Kidney (tissue), 14 donors: Measurements from ENCODE around the gene ZNF33B. TPM values are rescaled to one million over a fixed set of nuclear protein-coding genes. Genes with fewer than 3 reads are reported as not detected.

ENCODE experiments used
- DNase-seq, 5 donors: peaks; one replicate each; pipeline ENCODE4 v3.0.0-alpha.2; 2013 to 2020
- FAIRE-seq: peaks from 2 replicates; lab custom pipeline; 2012; peaks lifted over from hg19 to GRCh38; lab: Jason Lieb, UNC
- H3K27ac ChIP-seq, 2 donors: one replicate each; pipeline ENCODE4 v1.7.0; 2013; ENCODE audit warnings: low read depth in 2 of 2, low read length in 2 of 2, inconsistent platforms in 1 of 2
- H3K27me3 ChIP-seq: one replicate; pipeline ENCODE4 v1.7.1; 2013; ENCODE audit warnings: low read length, inconsistent platforms; ENCODE audit not compliant: control insufficient read depth, insufficient read depth
- H3K36me3 ChIP-seq, 3 donors: one replicate each; pipeline versions ENCODE4 v1.7.0 to v1.7.1; 2013; ENCODE audit warnings: low read length in 3 of 3, control low read depth in 1 of 3, inconsistent platforms in 1 of 3; ENCODE audit not compliant: insufficient read depth in 3 of 3, control insufficient read depth in 2 of 3
- H3K4me1 ChIP-seq, 3 donors: one replicate each; pipeline versions ENCODE4 v1.7.0 to v1.7.1; 2013; ENCODE audit warnings: low read length in 3 of 3, inconsistent platforms in 1 of 3, low read depth in 1 of 3; ENCODE audit not compliant: control insufficient read depth in 2 of 3, insufficient read depth in 2 of 3
- H3K4me3 ChIP-seq, 3 donors: one replicate each; pipeline versions ENCODE4 v1.7.0 to v1.8.1; 2013; ENCODE audit warnings: low read length in 3 of 3, control low read depth in 1 of 3, inconsistent platforms in 1 of 3
- H3K9ac ChIP-seq, 3 donors: one replicate each; pipeline versions ENCODE4 v1.7.0 to v1.7.1; 2013; ENCODE audit warnings: low read length in 3 of 3, control low read depth in 1 of 3, inconsistent platforms in 1 of 3
- H3K9me3 ChIP-seq, 3 donors: one replicate each; pipeline versions ENCODE4 v1.7.0 to v1.7.1; 2013; ENCODE audit warnings: low read length in 3 of 3, control low read depth in 1 of 3, inconsistent platforms in 1 of 3; ENCODE audit not compliant: control insufficient read depth in 2 of 3, insufficient read depth in 1 of 3
- CTCF ChIP-seq: IDR thresholded peaks from 3 replicates; pipeline ENCODE4 v1.5.1; 2012; ENCODE audit warnings: mild to moderate bottlenecking, moderate library complexity, borderline replicate concordance; ENCODE audit not compliant: insufficient read depth; ENCODE audit errors: extremely low read depth
- intact Hi-C: fragments of 100-400 bp; cut with DNase I; formaldehyde crosslinking; loops from one replicate; pipeline ENCODE4 v1.11.1; 2022
- polyA plus RNA-seq: library from polyadenylated mRNA; stranded (reverse); fragments of 350-450 nt; fragmentation: Illumina TruSeq; extraction: RNeasy Lipid Tissue Mini Kit (QIAGEN cat#74804); gene quantifications from one replicate; pipeline ENCODE4 v1.2.3, GENCODE V29; 2014; ENCODE audit warnings: low read depth, low replicate concordance; ENCODE audit not compliant: insufficient read depth
- total RNA-seq: library from RNA; stranded (reverse); fragmentation: NEBNext Ultra II Directional; extraction: Animal tissue kit (Norgen Biotek cat#: 25700); gene quantifications from one replicate; pipeline ENCODE4 v1.2.1, GENCODE V29; 2021
- donor health status: control.
- donor health status: control.
- donor health status: control.
- donor health status: control.
- donor health status: control.
- donor health status: DM: yes; HTN: yes; CAD: no.
- donor health status: Normal renal cell carcinoma (clear cell type).

Gene ZNF33B
- total and polyA plus RNA-seq, 2 donors from 2014 or later, result 15.5 to 47.0 TPM

GRCh38 chr10:42596196-42596595 is 42.2 kb downstream of the ZNF33B start:
- peaks cover 21 to 41% (median 40%) of the 10 kb centered on the region in 3 donors for H3K36me3 ChIP-seq
- FAIRE-seq, result no peak
- no peak overlapping the region for H3K27ac ChIP-seq
- no peaks in the 10 kb centered on the region for H3K27me3 ChIP-seq
- H3K4me1 ChIP-seq, result no peaks in the 10 kb centered on the region
- intact Hi-C loops, result no loop called here
- TF ChIP-seq CTCF, result no peak
- H3K4me3 ChIP-seq, result no peak overlapping the region
- H3K9me3 ChIP-seq, result peaks cover 3 to 48% (median 14%) of the 10 kb centered on the region in 3 donors
- DNase-seq, result no peak
- H3K9ac ChIP-seq, result no peak overlapping the region

- intact Hi-C loops, result no loop called here
- H3K36me3 ChIP-seq, result peaks cover 21 to 49% (median 42%) of the 10 kb centered on the region in 3 donors
- no peak overlapping the region for H3K27ac ChIP-seq
- FAIRE-seq, result no peak
- no peak overlapping the region for H3K4me3 ChIP-seq
- H3K27me3 ChIP-seq, result no peaks in the 10 kb centered on the region
- H3K4me1 ChIP-seq, result no peaks in the 10 kb centered on the region
- no peak for TF ChIP-seq CTCF
- DNase-seq, result no peak
- no peak overlapping the region for H3K9ac ChIP-seq
- H3K9me3 ChIP-seq, result peaks cover 3 to 55% (median 14%) of the 10 kb centered on the region in 3 donors
Observed at GRCh38 chr10:42594246-42594650, 44.1 kb downstream of the ZNF33B start.

- no peaks in the 10 kb centered on the region for H3K27me3 ChIP-seq
- FAIRE-seq (no peak), DNase-seq (no peak)
- no peak for TF ChIP-seq CTCF
- no peak overlapping the region for H3K27ac ChIP-seq
- H3K4me3 ChIP-seq, result no peak overlapping the region
- peaks cover 3 to 53% (median 14%) of the 10 kb centered on the region in 3 donors for H3K9me3 ChIP-seq
- H3K36me3 ChIP-seq, result peaks cover 21 to 45% (median 45%) of the 10 kb centered on the region in 3 donors
- no peaks in the 10 kb centered on the region for H3K4me1 ChIP-seq
- H3K9ac ChIP-seq, result no peak overlapping the region
- intact Hi-C loops, result no loop called here
Observed at GRCh38 chr10:42593284-42593683, 45.1 kb downstream of the ZNF33B start.

- DNase-seq (no peak), FAIRE-seq (no peak)
- Histone ChIP-seq H3K27me3 (no peaks in the 10 kb centered on the region), H3K4me1 (no peaks in the 10 kb centered on the region), H3K9ac (no peak overlapping the region), H3K9me3 (peaks cover 0 to 3% (median 0%) of the 10 kb centered on the region in 3 donors), H3K27ac (no peak overlapping the region), H3K4me3 (no peak overlapping the region), H3K36me3 (peaks cover 0 to 10% (median 5%) of the 10 kb centered on the region in 3 donors)
- intact Hi-C loops, result no loop called here
- TF ChIP-seq CTCF, result no peak
Observed at GRCh38 chr10:42583828-42584227, 54.5 kb downstream of the ZNF33B start.
